ENCODE data around the gene IKZF2.
A peak's percentile ranks its signal among the peaks of the same experiment; 100 is the strongest.

IKZF2 gene

GRCh38 chr2:213091765-213092164 lies 59.6 kb downstream of the IKZF2 start:
- DNase-seq, result no peak

- no peak for DNase-seq
Measured at GRCh38 chr2:213090772-213091171, 60.6 kb downstream of the IKZF2 start.

- no peak for DNase-seq
Measured at GRCh38 chr2:213089438-213089837, 62.0 kb downstream of the IKZF2 start.

- no peak for DNase-seq
Measured at GRCh38 chr2:213087040-213087439, 64.4 kb downstream of the IKZF2 start.

GRCh38 chr2:213086571-213086970 lies 64.8 kb downstream of the IKZF2 start:
- DNase-seq, result no peak

GRCh38 chr2:213086050-213086449 lies 65.4 kb downstream of the IKZF2 start:
- no peak for DNase-seq

- no peak for DNase-seq
Measured at GRCh38 chr2:213085538-213085937, 65.9 kb downstream of the IKZF2 start.

- no peak for DNase-seq
Measured at GRCh38 chr2:213084261-213084660, 67.2 kb downstream of the IKZF2 start.

- DNase-seq, result no peak
Measured at GRCh38 chr2:213080969-213081617, 70.3 kb downstream of the IKZF2 start.

GRCh38 chr2:213079756-213080155 lies 71.7 kb downstream of the IKZF2 start:
- DNase-seq, result no peak

GRCh38 chr2:213078686-213079085 lies 72.7 kb downstream of the IKZF2 start:
- DNase-seq, result no peak

- DNase-seq, result no peak
Measured at GRCh38 chr2:213069531-213069930, 81.9 kb downstream of the IKZF2 start.

GRCh38 chr2:213068676-213069359 lies 82.6 kb downstream of the IKZF2 start:
- no peak for DNase-seq

- no peak for DNase-seq
Measured at GRCh38 chr2:213067888-213068287, 83.5 kb downstream of the IKZF2 start.

- no peak for DNase-seq
Measured at GRCh38 chr2:213066443-213066743, 85.0 kb downstream of the IKZF2 start.

GRCh38 chr2:213065583-213066442 lies 85.6 kb downstream of the IKZF2 start:
- peak; percentile 12 for DNase-seq

GRCh38 chr2:213064099-213064498 lies 87.3 kb downstream of the IKZF2 start:
- DNase-seq, result no peak

GRCh38 chr2:213057977-213058376 lies 93.4 kb downstream of the IKZF2 start:
- DNase-seq, result no peak

GRCh38 chr2:213046431-213046830 lies 105.0 kb downstream of the IKZF2 start:
- DNase-seq, result no peak

- no peak for DNase-seq
Measured at GRCh38 chr2:213043566-213043965, 107.8 kb downstream of the IKZF2 start.

GRCh38 chr2:213042262-213042661 lies 109.2 kb downstream of the IKZF2 start:
- no peak for DNase-seq

- DNase-seq, result no peak
Measured at GRCh38 chr2:213036836-213037235, 114.6 kb downstream of the IKZF2 start.

GRCh38 chr2:213034585-213034984 lies 116.8 kb downstream of the IKZF2 start:
- no peak for DNase-seq

GRCh38 chr2:213032607-213033006 lies 118.8 kb downstream of the IKZF2 start:
- no peak for DNase-seq

Data from NCI-H774 (cell line).